Left colon (tissue), 2 donors: ENCODE data around the gene TRIM73. TPM values are rescaled to one million over a fixed set of nuclear protein-coding genes. Genes with fewer than 3 reads are reported as not detected.
"Not testable (repeated sequence)": the region's sequence is repeated elsewhere in the genome, so short reads cannot be mapped to it uniquely, and the experiment has no call there.

Experiments used
- ATAC-seq: fragments of 200-7000 bp; cut with Tn5 transposase; one replicate; pipeline ENCODE4 v1.9.1; 2020; ENCODE audit warnings: mild to moderate bottlenecking, moderate library complexity
- DNase-seq, 2 donors: peaks; one replicate each; pipeline ENCODE4 v3.0.0-alpha.2; 2020
- intact Hi-C, 2 donors: fragments of 100-400 bp; cut with DNase I in 1 of 2; cut with micrococcal nuclease in 1 of 2; formaldehyde crosslinking; loops; one replicate each; pipeline versions ENCODE4 v1.11.2 to v1.14.0; 2022; cut with DNase I, micrococcal nuclease
- total RNA-seq, 2 donors: library from RNA; stranded (reverse); fragmentation: NEBNext Ultra II Directional; extraction: Animal tissue kit (Norgen Biotek cat#: 25700); gene quantifications; one replicate each; pipeline ENCODE4 v1.2.1, GENCODE V29; 2021
- donor health status: DM: no; HTN: no; CAD: no.
- donor health status: DM: yes; HTN: yes; CAD: no.

Gene TRIM73
- total RNA-seq, 2 donors from 2014 or later, result 4.2 to 6.4 TPM

- DNase-seq, ATAC-seq, intact Hi-C loops: not testable (repeated sequence)
Observed at GRCh38 chr7:75414204-75414603, 18.8 kb downstream of the TRIM73 start.

DNA sequence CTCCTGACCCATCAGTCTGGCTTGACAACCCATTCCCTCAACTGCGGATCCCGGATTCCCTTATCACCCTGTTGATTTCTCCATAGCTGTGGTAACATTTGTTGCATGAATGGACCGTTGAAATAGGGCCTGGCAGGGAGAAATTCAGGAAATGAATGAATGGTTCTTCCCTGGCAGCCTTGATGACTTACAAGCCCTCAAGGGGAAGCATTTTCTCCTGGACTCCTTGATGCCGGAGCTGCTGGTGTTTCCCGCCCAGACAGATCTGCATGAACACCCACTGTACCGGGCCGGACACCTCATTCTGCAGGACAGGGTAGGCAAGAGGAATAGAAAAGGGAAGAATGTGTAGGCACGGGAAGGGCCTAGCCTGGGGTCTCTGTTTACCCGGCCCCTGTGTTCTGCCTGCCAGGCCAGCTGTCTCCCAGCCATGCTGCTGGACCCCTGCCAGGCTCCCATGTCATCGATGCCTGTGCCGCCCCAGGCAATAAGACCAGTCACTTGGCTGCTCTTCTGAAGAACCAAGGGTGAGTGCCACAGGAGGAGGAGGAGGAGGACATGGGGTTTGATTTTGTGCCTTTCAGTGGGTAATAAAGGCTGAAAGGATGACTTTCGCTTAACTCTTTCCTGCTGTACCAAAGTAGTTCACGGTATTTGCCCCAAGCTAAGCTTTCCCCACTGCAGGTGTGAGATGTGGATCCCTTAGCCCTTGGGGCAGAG, 19.4 kb downstream of the TRIM73 start:
- ATAC-seq, DNase-seq, intact Hi-C loops: not testable (repeated sequence)

GRCh38 chr7:75415428-75415817, 20.0 kb downstream of the TRIM73 start:
- intact Hi-C loops, DNase-seq, ATAC-seq: not testable (repeated sequence)

DNA sequence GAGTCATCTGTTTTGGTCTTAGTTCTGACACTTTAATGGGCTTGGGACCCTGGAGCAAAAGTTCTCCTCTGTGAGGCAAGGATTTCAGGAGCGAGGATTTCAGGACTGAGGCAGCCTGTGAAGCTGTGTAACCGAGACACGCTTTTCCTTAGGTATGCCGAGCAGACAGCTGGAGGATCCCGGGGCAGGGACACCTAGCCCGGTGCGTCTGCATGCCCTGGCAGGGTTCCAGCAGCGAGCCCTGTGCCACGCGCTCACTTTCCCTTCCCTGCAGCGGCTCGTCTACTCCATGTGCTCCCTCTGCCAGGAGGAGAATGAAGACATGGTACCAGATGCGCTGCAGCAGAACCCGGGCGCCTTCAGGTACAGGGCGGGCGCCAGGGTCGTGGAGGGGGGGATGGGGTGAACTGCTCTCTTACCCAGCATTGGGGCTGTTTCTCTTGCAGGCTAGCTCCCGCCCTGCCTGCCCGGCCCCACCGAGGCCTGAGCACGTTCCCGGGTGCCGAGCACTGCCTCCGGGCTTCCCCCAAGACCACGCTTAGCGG, 20.5 kb downstream of the TRIM73 start:
- DNase-seq, ATAC-seq, intact Hi-C loops: not testable (repeated sequence)

- intact Hi-C loops, ATAC-seq, DNase-seq: not testable (repeated sequence)
Observed at GRCh38 chr7:75416787-75417186, 21.4 kb downstream of the TRIM73 start.

GRCh38 chr7:75418292-75418858, 22.9 kb downstream of the TRIM73 start:
- peak; percentile 68 for ATAC-seq

GRCh38 chr7:75419210-75419609, 23.8 kb downstream of the TRIM73 start:
- intact Hi-C loops, DNase-seq: not testable (repeated sequence)
- ATAC-seq, result peak; percentile 6

More at GRCh38 chr7:75418292-75418858, 22.9 kb downstream of the TRIM73 start:
- intact Hi-C loops, DNase-seq: not testable (repeated sequence)

GRCh38 chr7:75419693-75420092, 24.3 kb downstream of the TRIM73 start:
- DNase-seq, ATAC-seq, intact Hi-C loops: not testable (repeated sequence)

DNA sequence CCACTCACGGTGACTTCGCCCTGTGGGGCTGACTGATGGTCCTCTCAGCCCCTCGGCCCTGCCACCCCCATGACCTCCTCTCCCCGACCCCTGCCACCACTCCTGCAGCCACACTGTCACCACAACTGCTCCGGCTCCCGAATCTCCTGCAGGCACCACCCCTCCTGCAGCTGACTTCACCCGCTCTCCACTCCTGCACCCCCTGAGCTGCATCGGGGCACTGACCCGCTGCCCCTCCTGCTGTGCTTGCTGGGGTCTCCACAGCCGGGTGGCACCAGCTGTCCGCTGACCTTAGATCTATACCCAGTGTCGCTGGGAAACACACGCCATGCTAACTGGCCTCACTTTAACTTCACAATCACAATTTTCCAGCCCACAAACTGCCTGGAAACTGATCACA, 24.7 kb downstream of the TRIM73 start:
- not testable (repeated sequence) for DNase-seq

DNA sequence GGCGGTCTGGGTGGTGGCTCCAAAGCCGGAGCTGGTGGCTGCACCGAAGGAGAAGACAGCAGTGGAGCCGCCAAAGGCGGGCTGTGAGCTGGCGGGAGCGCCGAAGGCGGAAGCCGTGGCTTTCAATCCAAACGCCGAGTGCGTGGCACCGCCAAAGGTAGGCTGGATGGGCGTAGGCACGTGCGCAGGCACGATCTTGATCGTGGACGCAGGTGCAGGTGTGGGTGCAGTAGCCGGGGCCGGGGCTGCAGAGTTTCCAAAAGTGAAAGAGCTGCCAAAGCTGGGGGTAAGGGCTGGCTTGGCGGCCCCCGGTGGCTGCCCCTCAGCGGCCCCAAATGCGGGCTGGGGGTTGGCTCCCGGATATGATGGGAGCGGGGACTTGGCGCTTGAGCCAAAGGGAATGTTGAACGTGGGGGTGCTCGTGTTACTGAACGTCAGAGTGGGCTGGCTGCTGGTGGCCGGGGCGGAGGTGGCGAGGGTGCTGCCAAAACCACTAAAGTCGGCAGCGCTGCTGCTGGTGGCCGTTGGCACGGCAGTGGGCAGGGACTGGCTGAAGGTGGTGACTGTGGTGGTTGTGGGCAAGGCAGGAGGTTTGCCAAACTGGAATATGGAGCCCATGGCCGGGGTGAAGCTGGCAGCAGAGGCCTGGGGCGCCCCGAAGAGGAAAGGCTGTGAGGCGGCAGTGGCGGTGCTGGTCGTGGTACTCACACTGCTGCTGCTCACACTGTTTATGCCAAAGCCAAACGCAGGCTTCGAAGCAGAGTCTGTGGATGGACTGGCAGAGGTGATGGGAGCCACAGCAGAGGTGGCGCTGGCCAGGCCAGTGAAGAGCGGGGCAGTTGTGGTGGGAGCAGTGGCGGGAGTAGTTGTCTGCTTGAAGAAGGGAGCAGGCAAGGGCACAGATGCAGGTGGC, 26.6 kb downstream of the TRIM73 start:
- intact Hi-C loops, DNase-seq, ATAC-seq: not testable (repeated sequence)

More for the DNA sequence above, 24.7 kb downstream of the TRIM73 start:
- ATAC-seq, intact Hi-C loops: not testable (repeated sequence)

- ATAC-seq, DNase-seq, intact Hi-C loops: not testable (repeated sequence)
Observed at GRCh38 chr7:75423481-75423880, 28.1 kb downstream of the TRIM73 start.

- intact Hi-C loops, ATAC-seq, DNase-seq: not testable (repeated sequence)
Observed at GRCh38 chr7:75439000-75439399, 43.6 kb downstream of the TRIM73 start.

DNA sequence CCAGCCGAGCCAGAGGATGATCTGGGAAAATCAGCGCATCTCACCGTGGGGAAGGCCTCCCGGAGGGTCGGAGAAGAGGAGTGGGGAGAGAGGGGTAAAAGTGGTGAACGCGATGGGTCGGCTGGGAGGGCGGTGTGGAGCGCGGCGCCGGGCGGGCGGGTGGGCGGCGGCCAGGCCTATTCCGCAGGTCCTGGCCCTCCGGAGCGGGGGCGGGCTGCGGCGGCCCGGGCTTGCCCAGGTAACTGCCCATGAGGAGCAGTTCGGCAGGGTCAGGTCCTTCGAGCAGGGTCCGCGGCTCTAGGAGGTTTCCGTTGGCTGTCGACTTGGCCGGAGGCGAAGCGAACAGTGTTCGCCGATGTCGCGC, 46.7 kb downstream of the TRIM73 start:
- ATAC-seq, result peak; percentile 60
- intact Hi-C loops, result not testable (repeated sequence)

DNA sequence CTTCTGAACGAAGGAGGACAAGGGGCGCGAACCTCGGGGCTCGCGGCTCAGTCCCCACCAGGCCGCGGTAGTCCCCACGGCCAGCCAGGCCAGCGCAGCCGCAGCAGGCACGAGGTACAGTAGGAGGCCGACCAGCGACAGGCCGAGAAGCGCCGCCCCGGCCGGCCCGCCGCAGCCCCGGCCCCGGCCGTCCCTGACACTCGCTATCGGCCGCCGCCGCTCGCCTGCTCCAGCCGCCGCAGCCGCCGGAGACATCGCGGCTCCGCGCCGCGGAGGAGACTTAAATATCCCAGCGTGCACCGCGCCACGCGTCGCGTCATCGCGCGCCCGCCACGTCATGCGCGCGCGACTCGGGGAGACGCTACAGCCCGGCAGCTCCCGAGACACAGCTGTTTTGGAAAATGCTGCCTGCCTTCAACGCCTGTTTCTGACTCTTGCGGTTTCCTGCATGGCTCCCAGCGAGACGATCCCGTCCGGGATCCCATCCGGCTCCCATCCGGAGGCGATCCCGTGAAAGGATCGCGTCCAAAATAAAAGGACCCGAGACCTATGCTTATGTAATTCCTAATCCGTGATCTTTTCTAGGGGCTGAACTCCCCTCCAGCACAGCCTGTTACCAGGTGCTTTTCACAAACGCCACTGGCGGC, 47.2 kb downstream of the TRIM73 start:
- peak; percentile 97 for ATAC-seq
- intact Hi-C loops, DNase-seq: not testable (repeated sequence)

More for the DNA sequence above, 46.7 kb downstream of the TRIM73 start:
- not testable (repeated sequence) for DNase-seq

- ATAC-seq, DNase-seq, intact Hi-C loops: not testable (repeated sequence)
Observed at GRCh38 chr7:75449946-75450345, 54.5 kb downstream of the TRIM73 start.

- ATAC-seq, result peak; percentile 93
- DNase-seq, intact Hi-C loops: not testable (repeated sequence)
Observed at GRCh38 chr7:75452494-75452955, 57.1 kb downstream of the TRIM73 start.
